NCI-H748 (cell line): ENCODE measurements around the gene DDX56.
"Not testable (repeated sequence)": the region's sequence is repeated elsewhere in the genome, so short reads cannot be mapped to it uniquely, and the experiment has no call there.

ENCODE experiments used
- DNase-seq: peaks from one replicate; lab custom pipeline; 2025; ENCODE audit not compliant: unreplicated experiment; lab: John Stamatoyannopoulos, UW

Gene DDX56

GRCh38 chr7:44597181-44597580, 23.5 kb upstream of the DDX56 start:
- not testable (repeated sequence) for DNase-seq

GRCh38 chr7:44595934-44596635, 22.4 kb upstream of the DDX56 start:
- no peak for DNase-seq

GRCh38 chr7:44590910-44591309, 17.2 kb upstream of the DDX56 start:
- DNase-seq = no peak

GRCh38 chr7:44587843-44588711, 14.4 kb upstream of the DDX56 start:
- DNase-seq = peak; percentile 48

GRCh38 chr7:44583146-44583865, 9.6 kb upstream of the DDX56 start:
- no peak for DNase-seq

GRCh38 chr7:44581879-44582603, 8.3 kb upstream of the DDX56 start, which contains the start of gene TMED4:
TSS of gene TMED4 (minus strand) at chr7:44582231. CDS start at chr7:44582206, 25 bp downstream.
- peak; percentile 98 for DNase-seq

GRCh38 chr7:44580945-44581878, 7.5 kb upstream of the DDX56 start:
- DNase-seq = peak; percentile 38

- DNase-seq = no peak
These were observed 2.5 kb upstream of the DDX56 start for GRCh38 chr7:44576228-44576627.

GRCh38 chr7:44575054-44575453, 1.3 kb upstream of the DDX56 start:
- no peak for DNase-seq

GRCh38 chr7:44574287-44574872, 672 bp upstream of the DDX56 start:
- DNase-seq = no peak

- DNase-seq = no peak
These were observed 937 bp downstream of the DDX56 start for GRCh38 chr7:44572771-44573170.

GRCh38 chr7:44569959-44570358, 3.7 kb downstream of the DDX56 start:
- no peak for DNase-seq

- no peak for DNase-seq
These were observed 4.7 kb downstream of the DDX56 start for GRCh38 chr7:44568771-44569560.

- no peak for DNase-seq
These were observed 5.8 kb downstream of the DDX56 start for GRCh38 chr7:44567884-44568283.

- no peak for DNase-seq
These were observed 7.0 kb downstream of the DDX56 start for GRCh38 chr7:44566680-44567079.

GRCh38 chr7:44565795-44566559, 7.7 kb downstream of the DDX56 start:
- DNase-seq = peak; percentile 37

GRCh38 chr7:44565097-44565794, 8.5 kb downstream of the DDX56 start:
- DNase-seq = peak; percentile 53
